ENCODE data around the gene EZR. TPM values are rescaled to one million over a fixed set of nuclear protein-coding genes. Genes with fewer than 3 reads are reported as not detected.

The EZR gene
- total RNA-seq, 1 donor from 2014 or later: 260 TPM

DNA sequence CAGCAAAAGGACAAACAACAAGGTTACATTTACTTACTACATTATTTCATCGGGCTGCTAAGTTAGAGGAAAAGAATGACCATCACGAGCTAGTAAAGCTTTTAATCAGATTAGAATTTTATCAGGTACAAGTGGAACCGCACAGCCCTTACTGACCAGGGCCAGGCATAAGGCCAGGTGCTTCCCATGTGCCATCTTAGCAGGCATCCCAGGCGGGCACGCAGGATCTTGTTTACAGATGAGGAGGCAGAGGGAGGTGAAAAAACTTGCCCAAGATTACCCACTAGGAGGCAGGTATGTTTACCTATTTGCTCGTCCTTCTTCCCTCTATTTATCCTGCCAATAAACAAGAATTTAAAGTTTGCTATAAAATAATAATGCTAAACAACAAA, 10.7 kb downstream of the EZR start:
- Histone ChIP-seq H3K27ac (no peak overlapping the region), H3K36me3 (peaks cover 19% of the 10 kb centered on the region), H3K27me3 (no peaks in the 10 kb centered on the region), H3K4me3 (no peak overlapping the region), H3K4me1 (peaks cover 59% of the 10 kb centered on the region), H3K9me3 (no peaks in the 10 kb centered on the region)
- ATAC-seq (no peak), DNase-seq (no peak)
- TF ChIP-seq, protein P1, sequence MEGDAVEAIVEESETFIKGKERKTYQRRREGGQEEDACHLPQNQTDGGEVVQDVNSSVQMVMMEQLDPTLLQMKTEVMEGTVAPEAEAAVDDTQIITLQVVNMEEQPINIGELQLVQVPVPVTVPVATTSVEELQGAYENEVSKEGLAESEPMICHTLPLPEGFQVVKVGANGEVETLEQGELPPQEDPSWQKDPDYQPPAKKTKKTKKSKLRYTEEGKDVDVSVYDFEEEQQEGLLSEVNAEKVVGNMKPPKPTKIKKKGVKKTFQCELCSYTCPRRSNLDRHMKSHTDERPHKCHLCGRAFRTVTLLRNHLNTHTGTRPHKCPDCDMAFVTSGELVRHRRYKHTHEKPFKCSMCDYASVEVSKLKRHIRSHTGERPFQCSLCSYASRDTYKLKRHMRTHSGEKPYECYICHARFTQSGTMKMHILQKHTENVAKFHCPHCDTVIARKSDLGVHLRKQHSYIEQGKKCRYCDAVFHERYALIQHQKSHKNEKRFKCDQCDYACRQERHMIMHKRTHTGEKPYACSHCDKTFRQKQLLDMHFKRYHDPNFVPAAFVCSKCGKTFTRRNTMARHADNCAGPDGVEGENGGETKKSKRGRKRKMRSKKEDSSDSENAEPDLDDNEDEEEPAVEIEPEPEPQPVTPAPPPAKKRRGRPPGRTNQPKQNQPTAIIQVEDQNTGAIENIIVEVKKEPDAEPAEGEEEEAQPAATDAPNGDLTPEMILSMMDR (IDR thresholded peaks at IDR 0.05): no peak
- intact Hi-C loops (cut with DNase I): no loop called here

DNA sequence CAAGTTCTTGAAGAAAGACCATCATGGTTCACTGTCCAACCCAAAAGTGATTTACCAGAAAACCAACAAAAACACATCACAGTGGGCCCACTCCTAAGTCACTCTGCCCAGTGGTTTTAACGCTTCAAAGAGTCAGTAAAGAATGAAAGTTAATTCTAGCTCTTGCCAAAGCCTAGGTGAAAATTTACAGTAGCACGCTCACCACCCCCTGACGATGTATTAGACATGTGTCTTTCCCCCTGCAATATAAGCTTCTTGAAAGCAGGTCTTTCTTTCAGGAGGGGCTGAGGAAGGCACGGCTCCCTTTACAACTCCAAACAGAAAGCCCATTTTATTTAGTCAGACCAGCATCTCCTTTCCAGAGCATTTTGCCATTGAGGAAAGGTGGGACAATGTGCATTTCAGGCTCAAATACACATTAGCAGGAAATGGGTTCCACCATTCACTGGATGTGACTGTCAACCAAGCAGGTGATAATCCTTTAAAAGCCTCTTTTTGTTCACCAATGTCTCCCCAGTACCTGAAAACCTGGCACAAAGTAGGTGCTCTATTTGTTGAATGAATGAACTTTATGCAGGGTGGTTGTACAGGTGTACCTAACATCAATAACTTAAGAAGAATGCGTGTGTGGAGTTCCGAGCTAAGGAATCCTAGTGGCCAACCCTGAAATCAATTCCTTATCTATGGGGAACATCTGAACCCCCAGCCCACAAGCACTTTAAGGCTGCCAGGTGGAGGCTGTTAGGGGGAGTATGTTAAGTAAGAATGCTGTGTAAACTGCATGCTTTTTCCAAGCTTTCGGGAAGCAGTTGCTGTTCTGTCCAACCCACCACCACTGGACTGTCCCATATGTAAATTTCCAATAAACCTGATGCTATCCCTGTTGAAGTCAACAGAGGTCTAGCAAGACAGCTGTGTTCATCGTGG, 11.4 kb downstream of the EZR start:
- intact Hi-C loops (cut with DNase I): no loop called here
- H3K4me1 ChIP-seq: peaks cover 58% of the 10 kb centered on the region
- TF ChIP-seq, protein P1 (IDR thresholded peaks at IDR 0.05): no peak
- DNase-seq (no peak), ATAC-seq (no peak)
- H3K27ac ChIP-seq: no peak overlapping the region
- H3K9me3 ChIP-seq: no peaks in the 10 kb centered on the region
- no peak overlapping the region for H3K4me3 ChIP-seq
- no peaks in the 10 kb centered on the region for H3K27me3 ChIP-seq
- peaks cover 19% of the 10 kb centered on the region for H3K36me3 ChIP-seq

DNA sequence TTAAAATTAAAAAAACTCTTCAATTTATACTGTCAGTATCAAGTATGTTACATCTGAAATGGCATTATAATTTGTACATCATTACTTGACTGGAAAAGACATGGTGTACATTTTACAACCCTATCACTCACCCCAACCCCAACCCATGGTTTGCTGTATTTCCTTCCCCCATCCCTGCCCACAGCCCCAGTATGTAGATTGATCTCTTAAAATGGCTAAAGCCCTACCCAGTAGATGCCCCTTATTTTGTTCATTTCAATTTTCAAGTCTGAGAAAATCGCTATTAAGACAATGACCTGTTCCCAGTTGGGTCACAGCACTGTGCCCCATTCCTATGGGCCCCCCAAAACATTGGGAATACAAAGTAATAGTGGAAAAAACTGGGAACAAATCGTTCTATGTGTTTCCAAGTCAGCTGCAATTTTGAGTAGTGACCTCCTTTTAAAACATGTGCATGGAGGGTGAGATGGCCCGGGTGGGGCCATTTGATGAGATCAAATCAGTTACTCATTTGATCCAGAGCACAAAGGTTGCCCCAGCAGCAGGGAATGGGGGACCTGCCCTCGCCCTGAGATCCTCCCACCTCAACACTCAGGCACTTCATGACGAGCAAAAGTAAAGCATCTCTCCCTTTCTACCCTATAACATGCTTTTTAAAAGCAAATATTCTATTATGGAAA, 13.3 kb downstream of the EZR start:
- H3K4me3 ChIP-seq: no peak overlapping the region
- no peak overlapping the region for H3K27ac ChIP-seq
- ATAC-seq (no peak), DNase-seq (no peak)
- H3K27me3 ChIP-seq: no peaks in the 10 kb centered on the region
- peaks cover 13% of the 10 kb centered on the region for H3K36me3 ChIP-seq
- H3K4me1 ChIP-seq: peaks cover 61% of the 10 kb centered on the region
- H3K9me3 ChIP-seq: no peaks in the 10 kb centered on the region
- TF ChIP-seq, protein P1 (IDR thresholded peaks at IDR 0.05): no peak
- intact Hi-C loops (cut with DNase I): no loop called here

DNA sequence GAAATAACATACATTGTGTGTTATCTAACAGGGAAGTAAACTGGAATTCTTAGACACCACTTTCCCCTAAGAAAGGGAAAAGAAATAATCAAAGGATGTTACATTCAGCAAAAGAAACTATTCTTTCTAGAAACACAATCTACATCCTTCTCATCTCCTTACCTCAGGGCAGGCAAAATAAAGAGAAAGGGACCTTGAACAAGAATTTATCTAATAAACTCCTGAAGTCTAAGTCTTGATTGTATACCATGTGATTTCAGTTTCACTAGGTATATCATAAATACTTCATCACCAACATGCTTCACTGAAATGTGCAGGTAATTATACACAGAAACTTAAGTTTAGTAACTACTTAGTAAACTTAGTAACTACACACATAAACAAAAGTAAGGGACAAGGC, 15.0 kb downstream of the EZR start:
- ATAC-seq (no peak), DNase-seq (no peak)
- Histone ChIP-seq H3K36me3 (peaks cover 13% of the 10 kb centered on the region), H3K27me3 (no peaks in the 10 kb centered on the region), H3K4me3 (peak overlapping the region; percentile 19), H3K27ac (peak overlapping the region; percentile 75), H3K4me1 (peaks cover 58% of the 10 kb centered on the region), H3K9me3 (no peaks in the 10 kb centered on the region)
- TF ChIP-seq, protein P1 (IDR thresholded peaks at IDR 0.05): no peak
- intact Hi-C loops (cut with DNase I): no loop called here

DNA sequence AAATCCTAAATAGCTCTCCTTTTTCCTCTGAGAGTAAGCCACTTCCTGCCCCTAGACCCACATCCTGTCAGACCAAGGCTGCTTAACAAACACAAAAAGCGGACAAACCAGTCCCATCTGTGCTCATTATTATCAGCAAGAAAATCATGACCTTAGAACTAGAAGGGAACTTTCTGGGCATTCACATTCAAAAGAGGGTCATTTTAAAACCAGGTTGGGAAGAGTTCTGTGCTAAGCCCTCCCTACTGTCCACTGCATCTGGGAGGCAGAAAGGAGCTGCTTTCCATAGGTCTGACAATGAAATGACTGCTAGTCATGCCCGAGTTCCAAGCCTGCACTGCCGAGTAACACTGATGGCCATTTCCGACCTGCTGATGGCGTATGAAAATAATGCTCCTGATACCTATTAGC, 15.4 kb downstream of the EZR start:
- Histone ChIP-seq H3K9me3 (no peaks in the 10 kb centered on the region), H3K36me3 (peaks cover 11% of the 10 kb centered on the region), H3K27ac (peak overlapping the region; percentile 75), H3K4me1 (peaks cover 58% of the 10 kb centered on the region), H3K27me3 (no peaks in the 10 kb centered on the region), H3K4me3 (peak overlapping the region; percentile 19)
- DNase-seq: no peak
- TF ChIP-seq, protein P1 (IDR thresholded peaks at IDR 0.05): no peak
- ATAC-seq: peak; percentile 66
- intact Hi-C loops (cut with DNase I): no loop called here

All from upper lobe of right lung (tissue), 1 donor.